ENCODE results near the gene MEIOC.
"Not testable (repeated sequence)": the region's sequence is repeated elsewhere in the genome, so short reads cannot be mapped to it uniquely, and the experiment has no call there.

MEIOC gene

GRCh38 chr17:44655983-44656710 is at the start of gene MEIOC:
Gene MEIOC (plus strand): TSS chr17:44656468. CDS start chr17:44656614, 146 bp downstream.
- peak; percentile 34 for DNase-seq

- DNase-seq = no peak
Measured at GRCh38 chr17:44606658-44607057, 49.6 kb upstream of the MEIOC start.

DNA sequence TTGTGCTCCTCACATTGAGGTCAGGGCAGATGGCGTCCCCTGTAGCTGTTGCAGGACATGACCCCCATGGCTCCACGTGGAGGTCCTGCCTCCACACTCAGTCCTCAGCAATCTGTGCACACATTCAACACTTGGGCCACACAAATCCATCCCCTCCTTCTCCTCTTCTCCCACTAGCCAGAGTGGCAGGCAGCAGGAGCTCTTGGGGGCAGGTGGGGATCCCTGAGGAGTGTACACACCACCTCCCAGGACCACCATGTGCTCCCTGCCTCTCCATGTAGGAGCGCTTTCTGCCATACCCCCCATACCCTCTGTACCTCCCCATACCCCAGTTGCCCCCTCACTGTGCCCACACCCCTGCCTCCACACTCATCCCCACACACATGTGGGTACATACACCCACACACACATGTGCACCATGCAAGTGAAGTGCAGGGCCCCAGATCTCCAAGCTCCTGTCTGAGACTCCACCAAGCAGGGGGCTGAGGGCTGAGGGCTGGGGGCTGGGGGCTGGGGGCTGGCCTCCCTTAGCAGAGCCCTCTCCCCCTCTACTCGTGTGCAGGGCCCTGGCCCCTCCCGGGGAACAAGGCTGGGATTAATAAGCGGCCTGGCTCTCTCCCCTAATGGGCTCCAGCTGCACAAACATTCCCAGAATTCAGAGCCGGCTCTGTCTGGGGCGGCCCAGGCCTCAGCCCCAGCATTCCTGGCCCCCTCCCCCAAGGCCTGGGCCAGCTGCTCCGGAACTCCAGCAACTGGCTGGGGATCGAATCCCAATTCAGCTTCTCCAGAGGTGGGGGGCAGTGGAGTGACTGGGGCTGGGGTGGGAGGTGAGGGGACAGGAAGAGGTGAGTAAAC is 48.2 kb upstream of the MEIOC start:
- DNase-seq = no peak

- no peak for DNase-seq
Measured at GRCh38 chr17:44608727-44609435, 47.4 kb upstream of the MEIOC start.

- DNase-seq = no peak
Measured at GRCh38 chr17:44610331-44610730, 45.9 kb upstream of the MEIOC start.

GRCh38 chr17:44610871-44611270 is 45.4 kb upstream of the MEIOC start:
- DNase-seq = no peak

- DNase-seq = no peak
Measured at GRCh38 chr17:44614862-44615261, 41.4 kb upstream of the MEIOC start.

DNA sequence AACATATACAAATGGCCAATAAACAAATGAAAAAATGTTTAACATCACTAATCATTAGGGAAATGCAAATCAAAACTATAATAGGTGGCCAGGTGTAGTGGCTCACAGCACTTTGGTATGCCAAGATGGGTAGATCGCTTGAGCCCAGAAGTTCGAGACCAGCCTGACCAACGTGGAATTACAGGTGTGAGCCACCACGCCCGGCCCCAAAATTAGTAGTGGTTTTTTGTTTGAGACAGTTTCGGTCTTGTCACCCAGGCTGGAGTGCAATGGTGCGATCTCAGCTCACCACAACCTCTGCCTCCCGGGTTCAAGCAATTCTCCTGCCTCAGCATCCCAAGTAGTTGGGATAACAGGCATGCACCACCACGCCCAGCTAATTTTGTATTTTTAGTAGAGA is 37.6 kb upstream of the MEIOC start:
- DNase-seq = not testable (repeated sequence)

DNA sequence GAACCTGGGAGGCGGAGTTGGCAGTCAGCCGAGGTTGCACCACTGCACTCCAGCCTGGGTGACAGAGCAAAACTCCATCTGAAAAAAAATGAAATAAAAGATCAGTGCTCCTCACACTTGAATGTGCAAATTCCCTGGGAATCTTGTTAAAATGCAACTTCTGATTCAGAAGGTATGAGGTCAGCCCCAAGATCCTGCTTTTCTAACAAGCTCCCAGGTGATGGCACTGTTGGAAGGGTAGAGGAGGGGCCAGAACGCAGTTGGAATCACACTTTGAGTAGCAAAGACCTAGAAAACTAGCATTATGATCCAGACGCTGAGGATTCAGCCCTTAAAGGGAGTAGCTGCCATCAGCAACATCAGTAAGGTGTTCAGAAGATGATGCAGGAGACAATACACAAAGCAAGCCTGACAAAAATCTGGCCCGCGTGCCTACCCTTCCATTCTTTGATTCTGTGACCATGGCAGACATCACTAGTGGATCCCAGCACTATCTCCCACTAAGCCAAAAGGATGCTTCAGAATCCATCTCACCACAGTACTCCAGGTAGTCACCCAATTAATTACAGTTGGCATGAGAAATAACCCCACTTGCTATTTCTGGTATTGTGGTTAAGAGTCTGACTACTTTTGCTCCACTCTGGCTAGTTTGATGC is 33.1 kb upstream of the MEIOC start:
- DNase-seq = no peak

GRCh38 chr17:44627513-44628242 is 28.6 kb upstream of the MEIOC start:
- no peak for DNase-seq

DNA sequence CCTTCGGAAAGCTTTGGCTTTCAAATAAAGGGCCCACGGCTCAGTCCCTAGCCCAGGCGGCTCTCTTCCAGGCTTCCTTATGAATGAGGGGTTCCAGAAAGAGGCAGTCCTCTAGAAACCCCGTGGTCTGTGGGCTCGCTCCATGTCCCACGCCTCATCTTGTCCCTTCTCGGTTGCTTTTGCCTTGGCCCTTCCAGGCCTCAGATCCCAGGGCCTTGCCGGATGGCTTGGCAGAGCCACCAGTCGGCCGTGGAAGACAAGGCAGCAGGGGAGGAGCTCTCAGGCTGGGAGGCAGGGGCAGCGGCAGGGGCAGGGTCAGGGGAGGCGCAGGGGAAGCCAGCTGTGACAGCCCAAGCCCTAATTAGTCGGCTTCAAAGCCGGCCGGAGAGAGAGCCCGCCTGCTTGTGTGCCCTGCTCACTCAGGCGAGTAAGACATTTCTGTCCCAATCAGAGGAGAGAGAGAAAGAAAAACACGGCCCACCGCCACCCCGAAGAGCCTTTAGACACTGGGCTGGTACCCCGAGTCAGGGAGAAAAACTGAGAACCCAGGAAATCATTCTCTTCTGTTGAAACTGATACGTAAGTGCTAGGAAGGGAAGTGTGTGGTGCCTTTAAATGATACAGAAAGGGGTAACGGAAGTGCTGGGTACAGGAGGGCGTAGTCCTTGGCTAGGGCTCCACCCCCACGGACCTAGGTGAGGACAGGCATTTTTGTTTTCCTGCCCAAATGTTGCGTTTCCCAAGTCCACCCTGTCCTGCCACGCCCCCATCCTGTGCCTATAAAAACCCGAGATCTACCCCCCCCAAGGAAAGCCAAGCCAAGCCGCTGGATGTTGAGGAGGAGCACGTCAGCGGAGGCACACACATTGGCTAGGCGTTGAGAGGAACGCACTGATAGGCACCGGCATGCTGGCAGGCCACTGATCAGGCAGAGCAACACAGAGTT is 27.8 kb upstream of the MEIOC start:
- no peak for DNase-seq

DNA sequence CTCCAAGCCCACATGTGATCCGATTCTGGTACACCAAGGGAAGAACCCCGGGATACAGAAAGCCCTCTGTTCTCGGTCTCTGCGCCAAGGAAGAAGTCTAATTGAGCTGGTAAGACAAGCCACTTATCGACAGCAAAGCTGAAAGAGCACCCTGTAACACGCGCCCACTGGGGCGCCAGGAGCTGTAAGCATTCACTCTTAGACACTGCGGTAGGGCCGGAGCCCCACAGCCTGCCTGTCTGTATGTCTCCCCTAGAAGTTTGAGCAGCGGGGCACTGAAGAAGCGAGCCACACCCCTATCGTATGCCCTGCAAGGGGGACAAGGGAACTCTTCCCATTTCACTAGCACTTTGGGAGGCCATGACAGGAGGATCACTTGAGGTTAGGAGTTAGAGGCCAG is 27.0 kb upstream of the MEIOC start:
- DNase-seq = no peak

DNA sequence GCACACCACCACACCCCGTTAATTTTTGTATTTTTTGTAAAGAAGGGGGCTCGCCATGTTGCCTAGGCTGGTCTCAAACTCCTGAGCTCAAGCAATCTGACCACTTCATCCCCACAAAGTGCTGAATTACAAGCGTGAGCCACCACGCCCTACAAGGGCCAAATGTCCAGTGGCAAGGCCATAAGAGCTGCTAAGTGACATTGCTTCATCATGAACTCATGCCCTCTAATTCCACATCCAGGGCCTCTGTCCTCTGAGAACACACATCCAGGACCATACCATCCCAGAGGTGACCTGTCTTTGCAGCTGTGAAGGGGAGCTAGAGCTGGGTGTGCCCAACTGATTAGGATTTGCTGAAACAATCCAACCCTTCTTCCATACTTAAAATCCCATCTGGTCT is 25.6 kb upstream of the MEIOC start:
- DNase-seq = no peak

DNA sequence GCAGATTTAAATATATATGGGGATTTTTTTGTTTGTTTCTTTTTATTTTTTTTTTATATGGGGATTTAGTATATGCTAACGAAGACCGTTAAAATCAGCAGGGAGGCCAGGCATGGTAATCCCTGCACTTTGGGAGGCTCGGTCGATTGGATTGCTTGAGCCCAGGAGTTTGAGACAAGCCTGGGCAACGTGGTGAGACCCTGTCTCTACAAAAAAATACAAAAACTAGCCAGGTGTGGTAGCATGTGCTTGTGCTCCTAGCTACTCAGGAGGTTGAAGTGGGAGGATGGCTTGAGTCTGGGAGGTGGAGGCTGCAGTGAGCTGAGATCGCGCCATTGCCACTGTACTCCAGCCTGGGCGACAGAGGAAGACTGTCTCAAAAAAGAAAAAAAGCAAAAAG is 22.3 kb upstream of the MEIOC start:
- DNase-seq = no peak

DNA sequence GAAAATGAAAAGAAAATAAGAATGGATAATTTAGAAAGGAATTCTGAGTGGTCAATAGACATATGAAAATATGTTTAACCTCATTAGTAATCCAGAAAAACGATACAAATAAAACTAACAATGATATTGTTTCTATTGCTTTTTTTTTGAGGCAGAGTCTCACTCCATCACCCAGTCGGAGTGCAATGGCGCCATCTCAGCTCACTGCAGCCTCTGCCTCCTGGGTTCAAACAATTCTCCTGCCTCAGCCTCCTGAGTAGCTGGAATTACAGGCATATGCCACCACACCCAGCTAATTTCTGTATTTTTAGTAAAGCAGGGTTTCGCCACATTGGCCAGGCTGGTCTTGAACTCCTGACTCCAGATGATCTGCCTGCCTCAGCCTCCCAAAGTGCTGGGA is 21.9 kb upstream of the MEIOC start:
- not testable (repeated sequence) for DNase-seq

- no peak for DNase-seq
Measured at GRCh38 chr17:44636562-44636961, 19.7 kb upstream of the MEIOC start.

DNA sequence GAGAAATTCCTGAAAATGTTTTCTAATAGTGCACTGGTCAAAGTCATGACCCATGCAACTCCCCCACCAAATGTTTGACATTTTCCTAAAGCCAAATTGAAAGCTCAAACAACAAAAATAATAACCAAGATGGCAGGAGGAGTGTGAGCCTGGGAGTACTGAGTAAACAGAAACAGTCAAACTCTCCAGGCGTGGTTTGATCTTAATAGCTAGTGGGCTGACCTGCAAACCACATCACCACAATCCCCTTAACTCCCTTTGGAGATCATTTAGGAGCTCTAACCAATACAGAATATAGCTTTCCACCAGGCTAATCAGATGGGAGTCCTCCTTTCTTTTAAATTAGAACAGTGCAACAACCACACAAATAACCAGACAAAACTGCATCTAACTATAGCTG is 19.2 kb upstream of the MEIOC start:
- no peak for DNase-seq

GRCh38 chr17:44642834-44643233 is 13.4 kb upstream of the MEIOC start:
- no peak for DNase-seq

DNA sequence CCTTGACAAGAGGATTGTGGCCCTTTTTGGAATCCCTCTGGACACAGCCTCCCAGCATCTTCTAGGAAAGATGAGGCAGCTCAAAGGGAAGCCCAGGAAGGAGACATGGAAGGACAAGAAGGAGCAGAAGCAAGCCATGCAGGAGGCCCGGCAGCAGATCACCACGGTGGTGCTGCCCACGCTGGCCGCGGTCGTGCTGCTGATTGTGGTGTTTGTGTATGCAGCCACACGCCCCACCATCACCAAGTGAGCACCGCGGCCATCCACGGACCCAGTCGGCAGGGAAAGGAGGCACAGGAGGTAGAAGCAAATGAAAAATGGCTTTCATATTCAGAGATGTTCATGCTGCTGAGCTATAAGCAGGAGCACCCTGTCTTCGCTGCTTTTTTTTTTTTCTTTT is 10.9 kb upstream of the MEIOC start:
- DNase-seq = no peak

GRCh38 chr17:44646280-44646679 is 10.0 kb upstream of the MEIOC start:
- DNase-seq = no peak

GRCh38 chr17:44647736-44648135 is 8.5 kb upstream of the MEIOC start:
- no peak for DNase-seq

Data from T1000 (cell line).